Measurements from ENCODE around the gene PDE6H. TPM values are rescaled to one million over a fixed set of nuclear protein-coding genes. Genes with fewer than 3 reads are reported as not detected.

Gene PDE6H
- total RNA-seq, 2 experiments from 2014 or later: 0.25 TPM; not detected in 1

DNA sequence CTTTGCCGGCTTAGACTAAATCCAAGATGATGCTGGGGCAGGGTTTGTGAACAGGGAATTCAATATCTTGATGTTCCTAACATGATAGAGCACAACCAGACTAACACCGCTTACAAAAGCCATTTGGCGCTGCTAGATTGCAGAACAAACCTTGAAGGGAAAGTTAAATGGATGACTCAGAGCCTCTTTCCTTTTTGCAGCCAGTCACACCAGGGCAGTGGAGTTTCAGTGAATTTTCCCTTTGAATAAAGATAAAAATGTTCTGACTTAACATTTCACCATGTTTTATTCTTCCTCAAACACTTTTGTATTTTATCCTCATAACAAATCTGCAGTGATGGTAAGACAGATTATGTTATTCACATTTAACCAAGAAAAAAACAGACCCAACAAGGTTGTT, 47.3 kb downstream of the PDE6H start:
- intact Hi-C loops (cut with DNase I, micrococcal nuclease): no loop called here
- CTCF ChIA-PET: no interaction called here
- no peak overlapping the region for H3K4me3 Mint-ChIP-seq
- H3K9me3 Mint-ChIP-seq (ENCODE audit: low read depth): no peaks in the 10 kb centered on the region
- peaks cover 2% of the 10 kb centered on the region for H3K27me3 Mint-ChIP-seq
- ATAC-seq: no peak
- no peak overlapping the region for H3K27ac Mint-ChIP-seq
- no peak for DNase-seq
- no peaks in the 10 kb centered on the region for H3K4me1 Mint-ChIP-seq
- POLR2A ChIA-PET: no interaction called here
- no peaks in the 10 kb centered on the region for H3K36me3 Mint-ChIP-seq (ENCODE audit: low read depth)

Other genes starting within 250 kb of the PDE6H start
- 100 to 1,000 TPM; 143 to 193 TPM for gene WBP11, start 169.6 kb upstream of the PDE6H start, total RNA-seq
- 1 to 10 TPM; 2.9 to 3.0 TPM for gene C12orf60, start 169.4 kb upstream of the PDE6H start, total RNA-seq
- not detected for gene SMCO3, start 158.9 kb upstream of the PDE6H start, total RNA-seq
- not detected for gene ART4, start 129.5 kb upstream of the PDE6H start, total RNA-seq
- not detected for gene MGP, start 87.2 kb upstream of the PDE6H start, total RNA-seq
- 1 to 10 TPM; 1.7 to 2.0 TPM for gene ERP27, start 34.5 kb upstream of the PDE6H start, total RNA-seq
- 100 to 1,000 TPM; 596 to 912 TPM for gene ARHGDIB, start 11.4 kb upstream of the PDE6H start, total RNA-seq
- gene RERG, start 248.4 kb downstream of the PDE6H start, total RNA-seq: not detected